HepG2 (cell line): ENCODE results near the gene ADGRE2. TPM values are rescaled to one million over a fixed set of nuclear protein-coding genes. Genes with fewer than 3 reads are reported as not detected.
A peak's percentile ranks its signal among the peaks of the same experiment; 100 is the strongest.

Experiments
- ATAC-seq: fragments of 200-7000 bp; cut with Tn5 transposase; 3 replicates; pipeline ENCODE4 v1.9.1; 2020; ENCODE audit warnings: mild to moderate bottlenecking, moderate library complexity
- BruUV-seq: library from RNA; stranded (reverse); fragments of 400-500 nt; replicated peaks from 2 replicates; lab custom pipeline; 2021; lab: Mats Ljungman, UMichigan
- CTCF ChIA-PET: fragments of 300-600 bp; formaldehyde crosslinking; extraction: SDS; loops from one replicate; lab custom pipeline; 2021; ENCODE audit warnings: low total read pairs, inconsistent platforms, low intra/inter-chr PET ratio; lab: Yijun Ruan, JAX
- POLR2A ChIA-PET: fragments of 350-600 bp; sonication (Branson Sonifier 250); formaldehyde crosslinking; loops from one replicate; lab custom pipeline; 2020; ENCODE audit warnings: antibody characterized with exemption, inconsistent platforms; lab: Yijun Ruan, JAX
- DNase-seq: peaks from one replicate; pipeline ENCODE4 v3.0.0-alpha.2; 2015; ENCODE audit warnings: low spot score
- FAIRE-seq: peaks from 3 replicates; lab custom pipeline; 2011; peaks lifted over from hg19 to GRCh38; lab: Jason Lieb, UNC
- H2AFZ ChIP-seq: one replicate; pipeline ENCODE4 v1.6.1; 2011; ENCODE audit warnings: low read length, inconsistent platforms
- H3K27ac ChIP-seq: fragments of 300-600 bp; 3 replicates; pipeline ENCODE4 v1.8.0; 2011; ENCODE audit warnings: mixed run types, mild to moderate bottlenecking, mixed read lengths, low read length, inconsistent platforms; ENCODE audit not compliant: insufficient read depth; ENCODE audit errors: extremely low read length
- H3K27me3 ChIP-seq, 2 experiments: fragments of 200-600 bp in 1 of 2; 2 replicates in 1 of 2; 3 replicates in 1 of 2; pipeline versions ENCODE4 v1.6.0 to v1.8.0; 2011; ENCODE audit warnings: low read length in 2 of 2, mild to moderate bottlenecking in 2 of 2, moderate library complexity in 2 of 2, inconsistent platforms in 1 of 2; ENCODE audit not compliant: insufficient read depth in 2 of 2, control insufficient read depth in 1 of 2
- H3K36me3 ChIP-seq, 2 experiments: fragments of 200-600 bp in 1 of 2; replicated peaks in 1 of 2; 2 replicates in 1 of 2; 3 replicates in 1 of 2; pipeline versions ENCODE4 v1.5.1 to v1.8.0; 2011; ENCODE audit warnings: low read length in 2 of 2, inconsistent platforms in 1 of 2; ENCODE audit not compliant: insufficient read depth in 2 of 2, control insufficient read depth in 1 of 2
- H3K4me1 ChIP-seq: 2 replicates; pipeline ENCODE4 v1.5.1; 2012; ENCODE audit warnings: low read length, inconsistent platforms; ENCODE audit not compliant: insufficient read depth
- H3K4me2 ChIP-seq: 2 replicates; pipeline ENCODE4 v1.6.0; 2011; ENCODE audit warnings: low read depth, low read length, inconsistent platforms
- H3K4me3 ChIP-seq, 3 experiments: fragments of 200-600 bp in 1 of 3; sonication (generic), shearing (Covaris generic) in 1 of 3; replicated peaks in 1 of 3; 2 replicates each; pipeline ENCODE4 v1.5.1; 2011 to 2016; ENCODE audit warnings: low read length in 3 of 3, inconsistent platforms in 2 of 3, low read depth in 2 of 3, mild to moderate bottlenecking in 2 of 3, control low read depth in 1 of 3, mixed read lengths in 1 of 3; ENCODE audit not compliant: insufficient read depth in 1 of 3
- H3K79me2 ChIP-seq: one replicate; pipeline ENCODE4 v1.6.1; 2011; ENCODE audit warnings: low read length, inconsistent platforms; ENCODE audit not compliant: insufficient read depth
- H3K9ac ChIP-seq: 2 replicates; pipeline ENCODE4 v1.6.0; 2011; ENCODE audit warnings: mild to moderate bottlenecking, low read depth, low read length, inconsistent platforms; ENCODE audit not compliant: insufficient read depth
- H3K9me3 ChIP-seq: 2 replicates; pipeline ENCODE4 v1.5.1; 2012; ENCODE audit warnings: mild to moderate bottlenecking, low read length
- H4K20me1 ChIP-seq: 2 replicates; pipeline ENCODE4 v1.6.0; 2011; ENCODE audit warnings: inconsistent platforms, mild to moderate bottlenecking, low read length, moderate library complexity; ENCODE audit not compliant: insufficient read depth
- JUN ChIP-seq: sonication (generic); formaldehyde crosslinking; IDR thresholded peaks from 2 replicates; pipeline ENCODE4 v1.4.0; 2020; ENCODE audit warnings: mild to moderate bottlenecking, missing genetic modification reagents
- RAD51 ChIP-seq: fragments of 450-650 bp; IDR thresholded peaks from 2 replicates; pipeline ENCODE4 v1.6.1; 2016; ENCODE audit warnings: borderline replicate concordance
- ZFP90 ChIP-seq: sonication (generic); formaldehyde crosslinking; IDR thresholded peaks from 2 replicates; pipeline ENCODE4 v1.8.0; 2022; ENCODE audit warnings: missing genetic modification reagents, mild to moderate bottlenecking, inconsistent platforms, borderline replicate concordance
- ZNF496 ChIP-seq: sonication (generic); formaldehyde crosslinking; IDR thresholded peaks from 2 replicates; pipeline ENCODE4 v1.8.1; 2023; ENCODE audit warnings: mild to moderate bottlenecking, moderate library complexity, missing genetic modification reagents; ENCODE audit not compliant: insufficient replicate concordance
- WGBS: methylation state at CpG from one replicate; pipeline ENCODE4 v1.1.6; 2017; ENCODE audit warnings: low lambda C conversion rate; 5-methylcytosine and 5-hydroxymethylcytosine counted together
- in situ Hi-C: cut with HindIII; loops from 2 replicates; pipeline ENCODE4 v1.10.0; 2017; ENCODE audit warnings: low pct_unique_long_range_greater_than_20kb; ENCODE audit not compliant: extremely low pct_ligation_motif_present
- intact Hi-C: fragments of 100-400 bp; cut with micrococcal nuclease; formaldehyde crosslinking; loops from one replicate; pipeline ENCODE4 v1.10.0; 2022; ENCODE audit not compliant: unreplicated experiment
- polyA plus RNA-seq, 8 experiments: library from polyadenylated mRNA; depleted of rRNA in 3 of 8; stranded (reverse) in 7 of 8; unstranded in 1 of 8; fragments of >200 nt; fragmentation: Illumina TruSeq in 4 of 8; extraction: Trizol in 4 of 8; gene quantifications; 2 replicates each; pipeline versions ENCODE4 v1.2.1 to v1.2.3, GENCODE V29; 2011 to 2016; ENCODE audit warnings: low read depth in 4 of 8, missing spikeins in 1 of 8, mixed read lengths in 1 of 8; ENCODE audit not compliant: insufficient read depth in 1 of 8
- total RNA-seq, 5 experiments: library from RNA; depleted of rRNA; stranded (reverse); fragments of >200 nt; fragmentation: Illumina TruSeq; extraction: Trizol; gene quantifications; 2 replicates each; pipeline ENCODE4 v1.2.3, GENCODE V29; 2016; ENCODE audit warnings: low read depth in 1 of 5

ADGRE2 gene
- total and polyA plus RNA-seq, 2 of the 13 experiments (the other 11 are each of a cell fraction or from before 2014, with no cell fraction given): 0.04 TPM; not detected in 1

GRCh38 chr19:14722127-14722526, 56.2 kb downstream of the ADGRE2 start:
- Histone ChIP-seq H3K9me3 (peaks cover 37% of the 10 kb centered on the region), H3K27ac (no peak overlapping the region), H3K79me2 (no peaks in the 10 kb centered on the region), H3K9ac (no peak overlapping the region), H3K4me2 (no peak overlapping the region), H3K36me3 (peaks cover 5 to 19% of the 10 kb centered on the region in 2 experiments; a peak in 3 of 5 replicates), H3K4me1 (no peaks in the 10 kb centered on the region), H3K27me3 (peaks cover 0 to 4% of the 10 kb centered on the region in 2 experiments; a peak in 1 of 5 replicates), H2AFZ (no peak overlapping the region), H4K20me1 (no peaks in the 10 kb centered on the region), H3K4me3 (no peak overlapping the region)
- POLR2A ChIA-PET: no interaction called here
- intact Hi-C loops: no loop called here
- BruUV-seq: no TSS peak
- no peak for FAIRE-seq
- TF ChIP-seq ZNF496 (CRISPR knock-in tag) (no peak), RAD51 (peak; percentile 23; the same call in 1 of the 2 replicates)
- no peak for DNase-seq
- no peak for ATAC-seq
- CTCF ChIA-PET: no interaction called here
- in situ Hi-C loops: no loop called here
- WGBS: 60% methylated on average over 2 of the region's 2 CpGs

DNA sequence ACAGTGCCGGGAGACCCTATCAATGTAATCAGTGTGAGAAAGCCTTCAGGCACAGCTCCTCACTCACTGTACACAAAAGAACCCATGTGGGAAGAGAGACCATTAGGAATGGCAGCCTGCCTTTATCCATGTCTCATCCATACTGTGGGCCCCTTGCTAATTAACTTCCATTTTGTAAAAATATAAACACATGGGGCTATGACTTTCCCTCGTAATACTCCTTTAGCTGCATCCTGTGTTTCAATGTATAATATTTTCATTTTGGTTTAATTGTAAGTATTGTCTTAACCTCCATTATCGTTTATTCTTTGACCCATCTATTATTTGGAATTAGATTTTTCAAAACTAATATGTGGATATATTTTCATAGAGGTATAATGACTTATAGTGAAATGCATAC, 59.2 kb downstream of the ADGRE2 start:
- Histone ChIP-seq H3K4me2 (no peak overlapping the region), H3K4me1 (no peaks in the 10 kb centered on the region), H3K27me3 (no peaks in the 10 kb centered on the region), H3K27ac (no peak overlapping the region), H2AFZ (no peak overlapping the region), H4K20me1 (no peaks in the 10 kb centered on the region), H3K79me2 (no peaks in the 10 kb centered on the region), H3K36me3 (peaks cover 6 to 35% of the 10 kb centered on the region in 2 experiments; a peak in 3 of 5 replicates), H3K9me3 (peaks cover 48% of the 10 kb centered on the region), H3K9ac (no peak overlapping the region), H3K4me3 (no peak overlapping the region)
- intact Hi-C loops (no loop called here), in situ Hi-C loops (no loop called here)
- no peak for ATAC-seq
- FAIRE-seq: no peak
- DNase-seq: no peak
- TF ChIP-seq ZFP90 (CRISPR knock-in tag) (peak; percentile 91), JUN (CRISPR knock-in tag) (no peak)
- ChIA-PET POLR2A (no interaction called here), CTCF (no interaction called here)
- 97% methylated on average over 3 of the region's 3 CpGs for WGBS
- no TSS peak for BruUV-seq
